H1 (cell line): ENCODE data around the gene YBX2. TPM values are rescaled to one million over a fixed set of nuclear protein-coding genes. Genes with fewer than 3 reads are reported as not detected.
A peak's percentile ranks its signal among the peaks of the same experiment; 100 is the strongest.

Experiments used
- CTCF ChIA-PET: fragments of 300-600 bp; sonication (Branson Sonifier 250); formaldehyde crosslinking; loops from one replicate; lab custom pipeline; 2021; ENCODE audit not compliant: partially characterized antibody; lab: Charles Lee
- POLR2A ChIA-PET: fragments of 300-600 bp; sonication (Branson Sonifier 250); formaldehyde crosslinking; loops from one replicate; lab custom pipeline; 2021; ENCODE audit warnings: inconsistent platforms; ENCODE audit not compliant: partially characterized antibody; lab: Charles Lee
- DNase-seq, 2 experiments: peaks; one replicate each; pipeline versions ENCODE4 v3.0.0 to v3.0.0-alpha.2; 2010 to 2022; ENCODE audit warnings: low spot score in 2 of 2, low read depth in 1 of 2, mixed read lengths in 1 of 2
- FAIRE-seq: peaks from 2 replicates; lab custom pipeline; 2011; peaks lifted over from hg19 to GRCh38; lab: Jason Lieb, UNC
- H2AFZ ChIP-seq: 2 replicates; pipeline ENCODE4 v1.8.1; 2012; ENCODE audit warnings: low read length, inconsistent platforms
- H2AK5ac ChIP-seq: 2 replicates; pipeline ENCODE4 v1.6.1; 2013; ENCODE audit warnings: low read depth, low read length
- H2BK120ac ChIP-seq: replicated peaks from 2 replicates; pipeline ENCODE3; 2013; ENCODE audit warnings: low read depth, low read length, inconsistent platforms
- H2BK12ac ChIP-seq: 2 replicates; pipeline ENCODE4 v1.6.1; 2013; ENCODE audit warnings: low read depth, low read length
- H2BK15ac ChIP-seq: 2 replicates; pipeline ENCODE4 v1.6.1; 2013; ENCODE audit warnings: low read length
- H2BK20ac ChIP-seq: 2 replicates; pipeline ENCODE4 v1.6.1; 2013; ENCODE audit warnings: low read length
- H2BK5ac ChIP-seq: 2 replicates; pipeline ENCODE4 v1.6.1; 2013; ENCODE audit warnings: low read depth, low read length
- H3K14ac ChIP-seq: 2 replicates; pipeline ENCODE4 v1.6.1; 2013; ENCODE audit warnings: inconsistent platforms; ENCODE audit not compliant: insufficient read length
- H3K18ac ChIP-seq: 2 replicates; pipeline ENCODE4 v1.6.1; 2013; ENCODE audit warnings: low read length; ENCODE audit errors: extremely low read depth
- H3K23ac ChIP-seq: 2 replicates; pipeline ENCODE4 v1.6.1; 2013; ENCODE audit warnings: inconsistent platforms; ENCODE audit not compliant: insufficient read length
- H3K23me2 ChIP-seq: 2 replicates; pipeline ENCODE4 v1.6.1; 2013; ENCODE audit warnings: low read depth, low read length
- H3K27ac ChIP-seq: 2 replicates; pipeline ENCODE4 v1.6.1; 2011; ENCODE audit warnings: low read depth, low read length, inconsistent platforms
- H3K27me3 ChIP-seq, 4 experiments: replicated peaks in 1 of 4; 1 replicate in 1 of 4; 2 replicates in 3 of 4; pipeline versions ENCODE4 v1.6.1 to v1.8.1; 2011 to 2013; ENCODE audit warnings: low read length in 3 of 4, mild to moderate bottlenecking in 3 of 4, inconsistent platforms in 2 of 4, mixed read lengths in 2 of 4, moderate library complexity in 1 of 4; ENCODE audit not compliant: control insufficient read depth in 3 of 4, insufficient read depth in 3 of 4; ENCODE audit errors: extremely low read depth in 1 of 4
- H3K36me3 ChIP-seq, 4 experiments: 2 replicates each; pipeline versions ENCODE4 v1.6.1 to v1.8.1; 2011 to 2013; ENCODE audit warnings: mild to moderate bottlenecking in 4 of 4, low read length in 3 of 4, moderate library complexity in 2 of 4, control low read depth in 1 of 4, inconsistent platforms in 1 of 4; ENCODE audit not compliant: insufficient read depth in 4 of 4, control insufficient read depth in 2 of 4
- H3K4ac ChIP-seq: replicated peaks from 2 replicates; pipeline ENCODE3; 2013; ENCODE audit warnings: low read length, low read depth, mixed read lengths, inconsistent platforms; ENCODE audit not compliant: insufficient read length
- H3K4me1 ChIP-seq, 4 experiments: replicated peaks in 1 of 4; 1 replicate in 1 of 4; 2 replicates in 3 of 4; pipeline versions ENCODE4 v1.6.1 to v1.8.1; 2011 to 2013; ENCODE audit warnings: low read length in 3 of 4, inconsistent platforms in 2 of 4, mixed read lengths in 1 of 4; ENCODE audit not compliant: insufficient read depth in 4 of 4, control insufficient read depth in 3 of 4
- H3K4me2 ChIP-seq, 2 experiments: 2 replicates each; pipeline versions ENCODE4 v1.6.1 to v1.8.1; 2011 to 2013; ENCODE audit warnings: low read depth in 2 of 2, low read length in 2 of 2, control low read depth in 1 of 2, inconsistent platforms in 1 of 2, mild to moderate bottlenecking in 1 of 2; ENCODE audit not compliant: insufficient read depth in 1 of 2
- H3K4me3 ChIP-seq, 4 experiments: fragments of 200-600, 300-600 bp in 1 of 4; sonication (generic), shearing (Covaris generic), sonication (Bioruptor Twin) in 1 of 4; 2 replicates each; pipeline versions ENCODE4 v1.5.1 to v1.8.1; 2011 to 2016; ENCODE audit warnings: low read length in 4 of 4, low read depth in 3 of 4, control low read depth in 2 of 4, inconsistent platforms in 2 of 4, mild to moderate bottlenecking in 2 of 4, mixed read lengths in 1 of 4, moderate library complexity in 1 of 4; ENCODE audit not compliant: insufficient read depth in 2 of 4; ENCODE audit errors: extremely low read depth in 1 of 4
- H3K56ac ChIP-seq: replicated peaks from 2 replicates; pipeline ENCODE3; 2013; ENCODE audit warnings: low read depth, mild to moderate bottlenecking, mixed read lengths, low read length, inconsistent platforms; ENCODE audit not compliant: insufficient read length
- H3K79me1 ChIP-seq: 2 replicates; pipeline ENCODE4 v1.6.1; 2013; ENCODE audit warnings: low read depth, low read length, control low read depth
- H3K79me2 ChIP-seq, 2 experiments: 2 replicates each; pipeline versions ENCODE4 v1.6.1 to v1.8.1; 2012 to 2013; ENCODE audit warnings: low read length in 2 of 2, mild to moderate bottlenecking in 2 of 2, inconsistent platforms in 1 of 2; ENCODE audit not compliant: insufficient read depth in 2 of 2, control insufficient read depth in 1 of 2
- H3K9ac ChIP-seq, 4 experiments: replicated peaks in 1 of 4; 1 replicate in 1 of 4; 2 replicates in 3 of 4; pipeline versions ENCODE4 v1.6.1 to v1.8.1; 2011 to 2013; ENCODE audit warnings: low read depth in 3 of 4, low read length in 3 of 4, control low read depth in 2 of 4, mild to moderate bottlenecking in 2 of 4, moderate library complexity in 2 of 4, inconsistent platforms in 1 of 4; ENCODE audit errors: extremely low read depth in 1 of 4
- H3K9me3 ChIP-seq, 2 experiments: 2 replicates each; pipeline versions ENCODE4 v1.6.1 to v1.8.1; 2012 to 2013; ENCODE audit warnings: mild to moderate bottlenecking in 2 of 2, moderate library complexity in 2 of 2, control low read depth in 1 of 2, inconsistent platforms in 1 of 2, low read depth in 1 of 2, low read length in 1 of 2, mixed read lengths in 1 of 2; ENCODE audit not compliant: insufficient read depth in 2 of 2
- H4K20me1 ChIP-seq, 2 experiments: replicated peaks in 1 of 2; 2 replicates each; pipeline versions ENCODE3 to v1.8.1; 2011 to 2013; ENCODE audit warnings: inconsistent platforms in 2 of 2, low read length in 2 of 2, mild to moderate bottlenecking in 1 of 2; ENCODE audit not compliant: insufficient read depth in 2 of 2, control insufficient read depth in 1 of 2
- H4K5ac ChIP-seq: 2 replicates; pipeline ENCODE4 v1.6.1; 2013; ENCODE audit warnings: low read length, low read depth, mixed read lengths, inconsistent platforms; ENCODE audit not compliant: insufficient read length
- H4K8ac ChIP-seq: 2 replicates; pipeline ENCODE4 v1.8.0; 2013; ENCODE audit warnings: mild to moderate bottlenecking, moderate library complexity, low read length, inconsistent platforms; ENCODE audit not compliant: insufficient read depth; ENCODE audit errors: extremely low read depth
- H4K91ac ChIP-seq: replicated peaks from 2 replicates; pipeline ENCODE3; 2013; ENCODE audit warnings: low read length, mixed read lengths, inconsistent platforms; ENCODE audit not compliant: insufficient read length
- EP300 ChIP-seq, 2 experiments: IDR thresholded peaks; 1 replicate in 1 of 2; 2 replicates in 1 of 2; pipeline ENCODE4 v1.6.1; 2011 to 2012; ENCODE audit warnings: low read depth in 2 of 2, low read length in 2 of 2, mild to moderate bottlenecking in 2 of 2, borderline replicate concordance in 1 of 2, inconsistent platforms in 1 of 2, moderate library complexity in 1 of 2
- EZH2 ChIP-seq: fragments of 200-600 bp; sonication (generic); IDR thresholded peaks from 2 replicates; pipeline ENCODE4 v1.7.1; 2012; ENCODE audit warnings: low read depth, mild to moderate bottlenecking, moderate library complexity, low read length, inconsistent platforms; ENCODE audit not compliant: severe bottlenecking
- MAX ChIP-seq: IDR thresholded peaks from 2 replicates; pipeline ENCODE4 v1.6.1; 2012; ENCODE audit warnings: inconsistent platforms
- RAD21 ChIP-seq, 2 experiments: IDR thresholded peaks in 1 of 2; conservative IDR thresholded peaks in 1 of 2; 2 replicates each; pipeline ENCODE4 v1.6.1; 2011; ENCODE audit warnings: low read depth in 2 of 2, low read length in 2 of 2, improper control_type of control experiment in 1 of 2, inconsistent platforms in 1 of 2, mild to moderate bottlenecking in 1 of 2, moderate library complexity in 1 of 2
- SP1 ChIP-seq: IDR thresholded peaks from 2 replicates; pipeline ENCODE4 v1.6.1; 2011; ENCODE audit warnings: low read depth, low read length
- YY1 ChIP-seq: IDR thresholded peaks from 2 replicates; pipeline ENCODE4 v1.6.1; 2011; ENCODE audit warnings: low read depth, mild to moderate bottlenecking, low read length
- WGBS, 2 experiments: shearing (Covaris generic) in 1 of 2; methylation state at CpG; one replicate each; pipeline versions ENCODE4 v1.1.6 to v1.1.7; 2013 to 2015; ENCODE audit warnings: low lambda C conversion rate in 2 of 2, mixed read lengths in 2 of 2, inconsistent platforms in 1 of 2, low coverage in 1 of 2, missing lambda C conversion rate in 1 of 2; ENCODE audit not compliant: insufficient replicate concordance in 2 of 2, insufficient coverage in 1 of 2, insufficient read length in 1 of 2; ENCODE audit errors: extremely low coverage in 1 of 2, missing lambda C conversion rate in 1 of 2; 5-methylcytosine and 5-hydroxymethylcytosine counted together
- polyA plus RNA-seq, 7 experiments: library from polyadenylated mRNA; depleted of rRNA in 3 of 7; stranded (reverse) in 5 of 7; unstranded in 2 of 7; fragments of >200 nt in 5 of 7; fragments of 200-250 nt in 2 of 7; gene quantifications; 1 replicate in 5 of 7; 2 replicates in 1 of 7; 4 replicates in 1 of 7; pipeline versions ENCODE4 v1.2.1 to v1.2.3, GENCODE V29; 2011 to 2013; ENCODE audit warnings: missing spikeins in 2 of 7, mixed read lengths in 2 of 7
- total RNA-seq: library from RNA; stranded (reverse); fragmentation: NEBNext Ultra II Directional; extraction: Animal tissue kit (Norgen Biotek cat#: 25700); gene quantifications from 2 replicates; pipeline ENCODE4 v1.2.1, GENCODE V29; 2021
- TF ChIP-seq, protein P1 (sequence below), 3 experiments: IDR thresholded peaks; 1 replicate in 2 of 3; 2 replicates in 1 of 3; pipeline versions ENCODE4 v1.5.1 to v1.6.1; 2011; ENCODE audit warnings: low read length in 3 of 3, mild to moderate bottlenecking in 3 of 3, inconsistent platforms in 2 of 3, low read depth in 1 of 3, moderate library complexity in 1 of 3; ENCODE audit not compliant: insufficient read depth in 1 of 3; ENCODE audit errors: control extremely low read depth in 1 of 3

YBX2 gene
- total and polyA plus RNA-seq, 2 of the 8 experiments (the other 6 are each of a cell fraction or from before 2014, with no cell fraction given) = 19.2 to 30.5 TPM

DNA sequence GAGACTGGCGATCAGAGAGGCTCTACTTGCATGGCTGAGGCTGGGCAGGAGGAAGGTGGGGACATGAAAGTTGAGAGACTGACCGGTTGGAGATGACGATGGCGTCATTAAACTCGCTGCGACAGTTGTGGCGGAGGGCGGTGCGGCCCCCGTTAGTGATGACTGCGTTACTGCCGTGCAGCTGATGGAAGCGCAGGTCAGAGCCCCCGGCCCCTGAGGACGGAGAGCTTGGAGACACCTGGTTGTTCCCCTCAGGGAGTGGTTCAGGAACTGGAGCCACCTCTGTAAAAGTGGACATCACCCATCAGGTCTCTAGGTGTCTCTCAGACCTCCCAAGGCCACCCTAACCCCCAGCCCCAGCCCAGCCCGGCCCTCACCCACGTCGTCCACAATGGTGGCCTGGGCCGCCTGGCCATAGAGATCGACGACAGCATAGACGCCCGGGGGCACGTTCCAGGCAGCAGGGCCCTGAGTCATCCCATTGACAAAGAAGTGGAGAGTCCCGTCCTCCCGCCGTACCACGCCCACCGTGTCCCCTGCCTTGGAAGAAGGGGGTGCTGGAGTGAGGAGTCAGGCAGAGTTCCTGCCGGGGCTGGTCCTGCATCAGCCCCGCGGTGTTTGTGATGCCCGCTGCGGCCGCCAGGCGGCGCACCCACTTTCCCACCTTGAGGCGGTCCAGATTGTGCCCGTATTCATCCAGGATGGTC is 29.4 kb upstream of the YBX2 start:
- DNase-seq = peak; percentile 47 to 99
- H3K9ac ChIP-seq = no peak overlapping the region
- peak in 1 of 2 experiments; percentile 28; a peak in 1 of 3 replicates for TF ChIP-seq EP300 (IDR thresholded peaks at IDR 0.05; ENCODE audit: borderline replicate concordance in 1 of 2, low read depth in 2 of 2, low read length in 2 of 2)
- TF ChIP-seq, protein P1, sequence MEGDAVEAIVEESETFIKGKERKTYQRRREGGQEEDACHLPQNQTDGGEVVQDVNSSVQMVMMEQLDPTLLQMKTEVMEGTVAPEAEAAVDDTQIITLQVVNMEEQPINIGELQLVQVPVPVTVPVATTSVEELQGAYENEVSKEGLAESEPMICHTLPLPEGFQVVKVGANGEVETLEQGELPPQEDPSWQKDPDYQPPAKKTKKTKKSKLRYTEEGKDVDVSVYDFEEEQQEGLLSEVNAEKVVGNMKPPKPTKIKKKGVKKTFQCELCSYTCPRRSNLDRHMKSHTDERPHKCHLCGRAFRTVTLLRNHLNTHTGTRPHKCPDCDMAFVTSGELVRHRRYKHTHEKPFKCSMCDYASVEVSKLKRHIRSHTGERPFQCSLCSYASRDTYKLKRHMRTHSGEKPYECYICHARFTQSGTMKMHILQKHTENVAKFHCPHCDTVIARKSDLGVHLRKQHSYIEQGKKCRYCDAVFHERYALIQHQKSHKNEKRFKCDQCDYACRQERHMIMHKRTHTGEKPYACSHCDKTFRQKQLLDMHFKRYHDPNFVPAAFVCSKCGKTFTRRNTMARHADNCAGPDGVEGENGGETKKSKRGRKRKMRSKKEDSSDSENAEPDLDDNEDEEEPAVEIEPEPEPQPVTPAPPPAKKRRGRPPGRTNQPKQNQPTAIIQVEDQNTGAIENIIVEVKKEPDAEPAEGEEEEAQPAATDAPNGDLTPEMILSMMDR (IDR thresholded peaks at IDR 0.05; ENCODE audit: control extremely low read depth in 1 of 3, insufficient read depth in 1 of 3, low read depth in 1 of 3, low read length in 3 of 3) = peak; percentile 93 to 97 (median 94)
- TF ChIP-seq RAD21 (IDR thresholded peaks at IDR 0.05 in 1 of 2, conservative IDR thresholded peaks at IDR 0.05 in 1 of 2; ENCODE audit: low read depth in 2 of 2, low read length in 2 of 2) = peak; percentile 74 to 84
- no peak for TF ChIP-seq MAX
- TF ChIP-seq EZH2 = no peak
- TF ChIP-seq YY1 = peak; percentile 66; the same call in 1 of the 2 replicates
- no peak for TF ChIP-seq SP1

More for the DNA sequence above, 29.4 kb upstream of the YBX2 start:
- Histone ChIP-seq H3K56ac (no peak overlapping the region), H3K4me2 (no peak overlapping the region), H3K4ac (no peak overlapping the region), H2AFZ (no peak overlapping the region), H4K91ac (no peak overlapping the region), H2BK12ac (no peak overlapping the region), H3K27ac (no peak overlapping the region), H2BK15ac (no peak overlapping the region), H3K18ac (no peak overlapping the region), H3K23me2 (peaks cover 5% of the 10 kb centered on the region), H3K14ac (no peak overlapping the region), H3K23ac (no peak overlapping the region), H3K4me1 (peaks cover 0 to 10% (median under 1%) of the 10 kb centered on the region in 4 experiments; a peak in 2 of 7 replicates), H4K5ac (no peak overlapping the region), H3K27me3 (no peaks in the 10 kb centered on the region; a peak in 1 of 7 replicates), H2AK5ac (no peak overlapping the region), H3K9me3 (no peaks in the 10 kb centered on the region), H2BK20ac (no peak overlapping the region), H2BK120ac (no peak overlapping the region), H3K79me2 (peaks cover 0 to 14% of the 10 kb centered on the region in 2 experiments; a peak in 2 of 4 replicates), H3K4me3 (no peak overlapping the region), H4K20me1 (peaks cover 2 to 22% of the 10 kb centered on the region in 2 experiments), H2BK5ac (no peak overlapping the region), H3K79me1 (peaks cover 2% of the 10 kb centered on the region; the same call in 1 of the 2 replicates), H4K8ac (peak overlapping the region; percentile 3; the same call in 1 of the 2 replicates), H3K36me3 (peaks cover 26 to 46% (median 44%) of the 10 kb centered on the region in 4 experiments)
- ChIA-PET CTCF (interaction anchor here (0.6 to 9.3 kb wide), 10 partner anchors 8 to 118 kb away, joined by 3 to 167 read pairs (median 10); partner anchors contain the start of genes ACAP1, GPS2, NLGN2 and TMEM95), POLR2A (interaction anchor here (1.1 to 13.4 kb wide), 6 partner anchors 11 to 84 kb away, joined by 3 to 223 read pairs (median 6); partner anchors contain the start of genes ACAP1 and GPS2)
- 73% methylated on average over 39 of the region's 39 CpGs; no CpG with 5 or more reads in 1 of the 2 experiments for WGBS, 2 experiments
- FAIRE-seq = peak; percentile 60
